Nasal cavity respiratory epithelium epithelial cell of viscerocranial mucosa (primary cell): ENCODE measurements around the gene PPAN. TPM values are rescaled to one million over a fixed set of nuclear protein-coding genes. Genes with fewer than 3 reads are reported as not detected.

Experiments used
- total RNA-seq: library from RNA; depleted of rRNA; stranded (reverse); fragments of >200 nt; gene quantifications from 2 replicates; pipeline ENCODE4 v1.2.3, GENCODE V29; 2014

Gene PPAN
- 63.2 and 67.8 TPM in 2 replicates for total RNA-seq

GRCh38 chr19:10106100-10106936 is at the start of gene PPAN:
TSS of gene PPAN (plus strand) at chr19:10106362. CDS start at chr19:10106395, 33 bp downstream.

GRCh38 chr19:10085641-10086590 is 20.2 kb upstream of the PPAN start, which contains the start of gene SHFL:
TSS of gene SHFL (plus strand) at chr19:10086317. CDS start at chr19:10086428, 111 bp downstream.

GRCh38 chr19:10111405-10111811 is 5.2 kb downstream of the PPAN start, which contains the start of gene P2RY11:
TSS of gene P2RY11 (plus strand) at chr19:10111693. CDS start at chr19:10111722, 29 bp downstream.

Other genes starting within 250 kb of the PPAN start
- 1.7 and 20.1 TPM in 2 replicates for gene OLFM2, start 169.8 kb upstream of the PPAN start, total RNA-seq
- gene COL5A3, start 95.9 kb upstream of the PPAN start, total RNA-seq, result under 0.01 and 0.64 TPM in 2 replicates
- gene RDH8, start 92.9 kb upstream of the PPAN start, total RNA-seq, result not detected in 2 replicates
- gene SHFL, start 20.0 kb upstream of the PPAN start, total RNA-seq, result 5.1 and 14.8 TPM in 2 replicates
- gene ANGPTL6, start 3.7 kb upstream of the PPAN start, total RNA-seq, result 0.14 and 0.34 TPM in 2 replicates
- 1.0 and 16.2 TPM in 2 replicates for gene P2RY11, start 5.3 kb downstream of the PPAN start, total RNA-seq
- 184 and 190 TPM in 2 replicates for gene EIF3G, start 13.5 kb downstream of the PPAN start, total RNA-seq
- 10.9 and 27.7 TPM in 2 replicates for gene DNMT1, start 88.6 kb downstream of the PPAN start, total RNA-seq
- gene S1PR2, start 125.0 kb downstream of the PPAN start, total RNA-seq, result 2.4 and 3.7 TPM in 2 replicates
- gene MRPL4, start 145.9 kb downstream of the PPAN start, total RNA-seq, result 25.6 and 33.3 TPM in 2 replicates
- gene ICAM1, start 164.8 kb downstream of the PPAN start, total RNA-seq, result 1.0 and 8.2 TPM in 2 replicates
- gene ICAM4, start 180.6 kb downstream of the PPAN start, total RNA-seq, result 1.0 and 5.8 TPM in 2 replicates
- 1.7 and 6.4 TPM in 2 replicates for gene ICAM5, start 183.6 kb downstream of the PPAN start, total RNA-seq
- 0.34 and 0.85 TPM in 2 replicates for gene ZGLP1, start 203.5 kb downstream of the PPAN start, total RNA-seq
- gene FDX2, start 209.7 kb downstream of the PPAN start, total RNA-seq, result 16.4 and 18.8 TPM in 2 replicates
- 3.8 and 20.2 TPM in 2 replicates for gene RAVER1, start 227.2 kb downstream of the PPAN start, total RNA-seq
- 1.7 and 2.6 TPM in 2 replicates for gene ICAM3, start 233.3 kb downstream of the PPAN start, total RNA-seq